Activated T-cell treated with anti-CD3 and anti-CD28 coated beads, Interleukin-2, amount 50 U/mL, for 4 hours (primary cell): ENCODE data around the gene CFAP58. TPM values are rescaled to one million over a fixed set of nuclear protein-coding genes. Genes with fewer than 3 reads are reported as not detected.

Source experiments
- ATAC-seq, 2 donors: fragments of 200-7000 bp; cut with Tn5 transposase; one replicate each; pipeline ENCODE4 v1.10.0; 2021
- DNase-seq: peaks from one replicate; pipeline ENCODE4 v3.0.0-alpha.2; 2020
- H3K27me3 Mint-ChIP-seq: one replicate; pipeline ENCODE4 v1.8.0; 2021; ENCODE audit warnings: low read depth, mixed read lengths
- H3K36me3 Mint-ChIP-seq: one replicate; pipeline ENCODE4 v1.8.0; 2022; ENCODE audit warnings: mixed read lengths; ENCODE audit not compliant: insufficient read depth
- H3K4me1 Mint-ChIP-seq: one replicate; pipeline ENCODE4 v1.8.0; 2021; ENCODE audit warnings: low read depth, mixed read lengths
- H3K4me3 Mint-ChIP-seq: one replicate; pipeline ENCODE4 v1.8.0; 2021; ENCODE audit warnings: mild to moderate bottlenecking, moderate library complexity, mixed read lengths
- H3K9me3 Mint-ChIP-seq: one replicate; pipeline ENCODE4 v1.8.0; 2021; ENCODE audit warnings: mixed read lengths
- total RNA-seq, 3 donors: library from RNA; stranded (reverse); gene quantifications; one replicate each; pipeline ENCODE4 v1.2.1, GENCODE V29; 2021

Gene CFAP58
- total RNA-seq, 3 donors from 2014 or later, result not detected

- Mint-ChIP-seq H3K4me3 (no peak overlapping the region), H3K4me1 (peaks cover 4% of the 10 kb centered on the region), H3K27me3 (peaks cover 15% of the 10 kb centered on the region), H3K9me3 (no peaks in the 10 kb centered on the region), H3K36me3 (no peaks in the 10 kb centered on the region)
- no peak for ATAC-seq
- DNase-seq, result no peak
These were observed 39.8 kb downstream of the CFAP58 start for GRCh38 chr10:104393387-104393786.

GRCh38 chr10:104396581-104396980 lies 42.9 kb downstream of the CFAP58 start:
- no peaks in the 10 kb centered on the region for H3K36me3 Mint-ChIP-seq
- no peak overlapping the region for H3K4me3 Mint-ChIP-seq
- H3K27me3 Mint-ChIP-seq, result peaks cover 19% of the 10 kb centered on the region
- no peak for DNase-seq
- peaks cover 2% of the 10 kb centered on the region for H3K4me1 Mint-ChIP-seq
- no peak for ATAC-seq
- no peaks in the 10 kb centered on the region for H3K9me3 Mint-ChIP-seq

GRCh38 chr10:104403636-104404035 lies 50.0 kb downstream of the CFAP58 start:
- H3K4me1 Mint-ChIP-seq, result no peaks in the 10 kb centered on the region
- no peak overlapping the region for H3K4me3 Mint-ChIP-seq
- no peak for ATAC-seq
- no peaks in the 10 kb centered on the region for H3K36me3 Mint-ChIP-seq
- no peak for DNase-seq
- peaks cover 17% of the 10 kb centered on the region for H3K27me3 Mint-ChIP-seq
- no peaks in the 10 kb centered on the region for H3K9me3 Mint-ChIP-seq

- DNase-seq (no peak), ATAC-seq (no peak)
- H3K9me3 Mint-ChIP-seq, result no peaks in the 10 kb centered on the region
- H3K36me3 Mint-ChIP-seq, result no peaks in the 10 kb centered on the region
- no peak overlapping the region for H3K4me3 Mint-ChIP-seq
- peaks cover 20% of the 10 kb centered on the region for H3K27me3 Mint-ChIP-seq
- no peaks in the 10 kb centered on the region for H3K4me1 Mint-ChIP-seq
These were observed 53.4 kb downstream of the CFAP58 start for GRCh38 chr10:104406715-104407650.

GRCh38 chr10:104413528-104413927 lies 59.9 kb downstream of the CFAP58 start:
- DNase-seq (no peak), ATAC-seq (no peak)
- no peaks in the 10 kb centered on the region for H3K9me3 Mint-ChIP-seq
- no peak overlapping the region for H3K4me3 Mint-ChIP-seq
- H3K27me3 Mint-ChIP-seq, result peaks cover 22% of the 10 kb centered on the region
- H3K36me3 Mint-ChIP-seq, result no peaks in the 10 kb centered on the region
- no peaks in the 10 kb centered on the region for H3K4me1 Mint-ChIP-seq

GRCh38 chr10:104415526-104416165 lies 62.0 kb downstream of the CFAP58 start:
- H3K36me3 Mint-ChIP-seq, result no peaks in the 10 kb centered on the region
- H3K4me3 Mint-ChIP-seq, result no peak overlapping the region
- H3K9me3 Mint-ChIP-seq, result no peaks in the 10 kb centered on the region
- DNase-seq (no peak), ATAC-seq (no peak)
- peaks cover 16% of the 10 kb centered on the region for H3K27me3 Mint-ChIP-seq
- H3K4me1 Mint-ChIP-seq, result no peaks in the 10 kb centered on the region

- no peak for ATAC-seq
- Mint-ChIP-seq H3K4me1 (no peaks in the 10 kb centered on the region), H3K27me3 (peaks cover 14% of the 10 kb centered on the region), H3K36me3 (no peaks in the 10 kb centered on the region), H3K4me3 (no peak overlapping the region), H3K9me3 (no peaks in the 10 kb centered on the region)
- DNase-seq, result no peak
These were observed 63.2 kb downstream of the CFAP58 start for GRCh38 chr10:104416851-104417250.

- no peak for ATAC-seq
- peaks cover 14% of the 10 kb centered on the region for H3K27me3 Mint-ChIP-seq
These were observed 64.1 kb downstream of the CFAP58 start for GRCh38 chr10:104417637-104418292.

GRCh38 chr10:104424719-104425118 lies 71.1 kb downstream of the CFAP58 start:
- no peaks in the 10 kb centered on the region for H3K4me1 Mint-ChIP-seq
- H3K36me3 Mint-ChIP-seq, result no peaks in the 10 kb centered on the region
- H3K9me3 Mint-ChIP-seq, result no peaks in the 10 kb centered on the region
- ATAC-seq (peak in 1 of 2 donors; percentile 21), DNase-seq (no peak)
- no peaks in the 10 kb centered on the region for H3K27me3 Mint-ChIP-seq
- H3K4me3 Mint-ChIP-seq, result no peak overlapping the region

More at GRCh38 chr10:104417637-104418292, 64.1 kb downstream of the CFAP58 start:
- no peak for DNase-seq
- Mint-ChIP-seq H3K4me1 (no peaks in the 10 kb centered on the region), H3K36me3 (no peaks in the 10 kb centered on the region), H3K9me3 (no peaks in the 10 kb centered on the region), H3K4me3 (no peak overlapping the region)

GRCh38 chr10:104427989-104428388 lies 74.4 kb downstream of the CFAP58 start:
- ATAC-seq (no peak), DNase-seq (no peak)
- peaks cover 5% of the 10 kb centered on the region for H3K27me3 Mint-ChIP-seq

GRCh38 chr10:104429846-104430245 lies 76.2 kb downstream of the CFAP58 start:
- ATAC-seq (no peak), DNase-seq (no peak)
- Mint-ChIP-seq H3K36me3 (no peaks in the 10 kb centered on the region), H3K4me3 (no peak overlapping the region), H3K9me3 (no peaks in the 10 kb centered on the region), H3K4me1 (no peaks in the 10 kb centered on the region), H3K27me3 (peaks cover 6% of the 10 kb centered on the region)

More at GRCh38 chr10:104427989-104428388, 74.4 kb downstream of the CFAP58 start:
- no peaks in the 10 kb centered on the region for H3K4me1 Mint-ChIP-seq
- H3K9me3 Mint-ChIP-seq, result no peaks in the 10 kb centered on the region
- no peaks in the 10 kb centered on the region for H3K36me3 Mint-ChIP-seq
- H3K4me3 Mint-ChIP-seq, result no peak overlapping the region

GRCh38 chr10:104430360-104430759 lies 76.7 kb downstream of the CFAP58 start:
- H3K4me3 Mint-ChIP-seq, result no peak overlapping the region
- no peaks in the 10 kb centered on the region for H3K9me3 Mint-ChIP-seq
- no peaks in the 10 kb centered on the region for H3K4me1 Mint-ChIP-seq
- DNase-seq (no peak), ATAC-seq (no peak)
- H3K27me3 Mint-ChIP-seq, result peaks cover 9% of the 10 kb centered on the region
- no peaks in the 10 kb centered on the region for H3K36me3 Mint-ChIP-seq

- no peaks in the 10 kb centered on the region for H3K36me3 Mint-ChIP-seq
- H3K27me3 Mint-ChIP-seq, result peaks cover 14% of the 10 kb centered on the region
- H3K4me3 Mint-ChIP-seq, result no peak overlapping the region
- no peaks in the 10 kb centered on the region for H3K4me1 Mint-ChIP-seq
- no peaks in the 10 kb centered on the region for H3K9me3 Mint-ChIP-seq
- no peak for DNase-seq
- ATAC-seq, result no peak
These were observed 80.0 kb downstream of the CFAP58 start for GRCh38 chr10:104433669-104434068.

GRCh38 chr10:104434601-104435000 lies 81.0 kb downstream of the CFAP58 start:
- DNase-seq (no peak), ATAC-seq (no peak)
- peaks cover 14% of the 10 kb centered on the region for H3K27me3 Mint-ChIP-seq
- no peaks in the 10 kb centered on the region for H3K9me3 Mint-ChIP-seq
- H3K4me1 Mint-ChIP-seq, result no peaks in the 10 kb centered on the region
- H3K36me3 Mint-ChIP-seq, result no peaks in the 10 kb centered on the region
- H3K4me3 Mint-ChIP-seq, result no peak overlapping the region
